NCI-H510A treated with DMSO at 0.1 percent for 48 hours (cell line): ENCODE data around the gene MORN5.

Experiments used
- DNase-seq: peaks from one replicate; lab custom pipeline; 2025; lab: John Stamatoyannopoulos, UW

Gene MORN5

GRCh38 chr9:122232796-122233306 is 73.1 kb downstream of the MORN5 start:
- DNase-seq, result no peak

DNA sequence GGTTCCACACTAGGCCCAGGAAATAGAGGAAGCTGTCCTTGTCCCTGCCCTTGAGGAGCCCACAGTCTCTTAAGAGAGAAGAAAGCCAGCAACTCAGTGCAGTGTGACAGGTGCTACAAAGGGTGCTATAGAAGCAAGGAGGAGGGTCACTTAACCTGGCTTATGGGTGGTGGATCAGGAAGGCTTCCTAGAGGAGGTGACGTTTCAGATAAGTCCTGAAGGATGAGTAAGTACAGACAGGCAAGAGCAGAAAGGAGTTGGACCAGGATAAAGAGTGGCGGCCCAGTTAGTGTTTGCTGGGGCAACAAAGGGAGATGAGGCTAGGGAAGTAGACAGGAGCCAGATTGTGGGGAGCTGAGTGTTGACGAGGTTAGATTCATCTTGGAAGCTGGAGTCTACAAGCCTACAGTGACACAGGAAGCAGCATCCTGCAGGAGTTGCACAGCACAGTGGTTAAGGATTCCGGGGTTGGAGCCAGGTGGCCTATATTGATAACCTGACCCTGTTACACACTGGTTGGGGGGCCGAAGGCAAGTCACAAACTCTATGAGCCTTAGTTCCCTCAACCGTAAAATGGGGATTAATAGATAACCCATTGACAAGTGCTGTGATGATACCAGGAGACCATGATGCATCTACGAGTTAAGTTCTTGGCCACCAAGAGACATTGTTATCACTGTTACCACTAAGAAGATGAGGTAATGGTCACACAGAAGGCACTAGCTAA is 74.5 kb downstream of the MORN5 start:
- DNase-seq, result no peak

- no peak for DNase-seq
Measured at GRCh38 chr9:122236681-122237080, 77.0 kb downstream of the MORN5 start.

DNA sequence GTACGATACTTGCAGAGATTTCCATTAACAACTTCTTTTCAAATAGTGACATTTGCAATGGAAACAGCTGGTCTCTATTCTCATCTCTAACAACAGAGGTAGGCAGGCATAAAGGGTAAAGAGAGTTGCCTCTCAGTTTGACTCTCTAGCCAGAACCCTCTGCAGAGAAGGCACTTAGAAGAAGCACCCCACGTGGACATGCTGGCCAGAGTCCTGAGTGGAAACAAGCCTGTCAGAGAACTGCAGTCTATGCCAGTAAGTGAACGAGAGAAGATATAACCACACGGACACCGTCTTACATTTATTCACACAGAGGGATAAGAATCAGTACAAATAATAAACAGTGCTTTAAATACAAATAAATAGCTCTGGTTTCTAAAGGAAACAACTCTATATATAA is 80.0 kb downstream of the MORN5 start:
- DNase-seq, result no peak

DNA sequence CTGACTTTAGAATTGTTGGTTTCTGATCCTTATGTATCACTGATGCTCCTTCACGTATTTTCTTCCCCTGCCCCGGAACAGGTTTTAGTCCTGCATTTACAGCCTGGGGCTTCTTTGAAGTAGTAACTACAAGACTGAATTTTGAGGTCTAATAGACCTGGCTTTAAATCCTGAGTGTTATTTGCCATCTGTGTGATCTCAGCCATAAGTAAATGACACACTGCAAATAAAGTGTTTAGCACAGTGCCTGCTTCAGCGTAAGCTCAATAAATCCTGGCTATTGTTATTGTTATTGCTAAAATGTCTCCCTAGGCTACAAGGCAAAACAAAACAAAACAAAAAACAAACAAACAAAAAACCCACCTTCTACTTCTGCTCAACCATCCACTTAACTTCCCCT is 84.6 kb downstream of the MORN5 start:
- no peak for DNase-seq

GRCh38 chr9:122246666-122247065 is 87.0 kb downstream of the MORN5 start:
- no peak for DNase-seq

DNA sequence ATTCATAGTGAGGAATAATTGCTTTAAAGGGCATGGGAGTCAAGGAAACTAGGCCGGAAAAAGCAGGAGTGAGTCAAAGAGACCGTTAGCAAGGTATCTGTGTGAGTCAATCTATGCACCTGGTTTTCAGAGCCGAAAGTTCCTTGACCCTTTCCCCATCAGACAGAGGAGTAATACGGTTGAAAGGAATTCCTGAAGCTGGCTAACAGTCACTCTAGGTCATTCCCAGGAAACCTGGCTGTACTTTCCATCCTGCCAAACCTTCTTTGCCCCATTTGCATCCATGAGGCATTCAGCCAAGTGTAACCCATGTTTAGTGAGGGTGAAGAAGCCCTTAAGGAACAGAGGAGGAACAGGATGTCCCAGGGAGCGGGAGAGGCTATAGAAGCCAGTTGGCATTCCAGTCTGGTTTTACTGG is 88.7 kb downstream of the MORN5 start:
- no peak for DNase-seq
